Measurements from ENCODE around the gene LGR6. TPM values are rescaled to one million over a fixed set of nuclear protein-coding genes. Genes with fewer than 3 reads are reported as not detected.
A peak's percentile ranks its signal among the peaks of the same experiment; 100 is the strongest.

Gene LGR6
- total RNA-seq, 4 donors from 2014 or later: 0.53 to 3.3 (median 2.3) TPM

DNA sequence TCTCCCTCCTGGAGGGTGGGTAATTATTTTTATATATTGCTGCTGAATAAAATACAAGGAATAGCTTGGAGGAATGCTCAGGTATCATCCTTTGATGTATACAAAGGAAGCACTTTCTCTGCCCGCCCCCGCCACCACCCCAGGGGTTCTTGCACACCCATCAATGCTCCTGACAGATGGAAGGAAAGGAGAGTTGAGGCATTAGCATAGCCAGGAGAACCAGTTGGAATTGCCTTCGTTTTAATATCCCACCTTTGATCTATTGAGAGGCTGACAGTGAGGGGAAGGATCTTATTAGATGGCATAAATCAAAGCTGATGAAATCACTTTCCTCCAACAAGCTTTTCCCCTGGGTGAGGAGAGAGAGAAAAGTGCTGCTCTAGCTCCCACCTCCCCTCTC lies 71.1 kb downstream of the LGR6 start:
- DNase-seq: peak in 1 of 3 donors; percentile 4
- no peaks in the 10 kb centered on the region for H3K27me3 ChIP-seq
- H3K4me3 ChIP-seq: no peak overlapping the region
- no peak for TF ChIP-seq POLR2A (IDR thresholded peaks at IDR 0.05)
- TF ChIP-seq, protein P1, sequence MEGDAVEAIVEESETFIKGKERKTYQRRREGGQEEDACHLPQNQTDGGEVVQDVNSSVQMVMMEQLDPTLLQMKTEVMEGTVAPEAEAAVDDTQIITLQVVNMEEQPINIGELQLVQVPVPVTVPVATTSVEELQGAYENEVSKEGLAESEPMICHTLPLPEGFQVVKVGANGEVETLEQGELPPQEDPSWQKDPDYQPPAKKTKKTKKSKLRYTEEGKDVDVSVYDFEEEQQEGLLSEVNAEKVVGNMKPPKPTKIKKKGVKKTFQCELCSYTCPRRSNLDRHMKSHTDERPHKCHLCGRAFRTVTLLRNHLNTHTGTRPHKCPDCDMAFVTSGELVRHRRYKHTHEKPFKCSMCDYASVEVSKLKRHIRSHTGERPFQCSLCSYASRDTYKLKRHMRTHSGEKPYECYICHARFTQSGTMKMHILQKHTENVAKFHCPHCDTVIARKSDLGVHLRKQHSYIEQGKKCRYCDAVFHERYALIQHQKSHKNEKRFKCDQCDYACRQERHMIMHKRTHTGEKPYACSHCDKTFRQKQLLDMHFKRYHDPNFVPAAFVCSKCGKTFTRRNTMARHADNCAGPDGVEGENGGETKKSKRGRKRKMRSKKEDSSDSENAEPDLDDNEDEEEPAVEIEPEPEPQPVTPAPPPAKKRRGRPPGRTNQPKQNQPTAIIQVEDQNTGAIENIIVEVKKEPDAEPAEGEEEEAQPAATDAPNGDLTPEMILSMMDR (IDR thresholded peaks at IDR 0.05): no peak
- H3K27ac ChIP-seq: no peak overlapping the region
- no peaks in the 10 kb centered on the region for H3K9me3 ChIP-seq
- no peaks in the 10 kb centered on the region for H3K36me3 ChIP-seq
- no peaks in the 10 kb centered on the region for H3K4me1 ChIP-seq

DNA sequence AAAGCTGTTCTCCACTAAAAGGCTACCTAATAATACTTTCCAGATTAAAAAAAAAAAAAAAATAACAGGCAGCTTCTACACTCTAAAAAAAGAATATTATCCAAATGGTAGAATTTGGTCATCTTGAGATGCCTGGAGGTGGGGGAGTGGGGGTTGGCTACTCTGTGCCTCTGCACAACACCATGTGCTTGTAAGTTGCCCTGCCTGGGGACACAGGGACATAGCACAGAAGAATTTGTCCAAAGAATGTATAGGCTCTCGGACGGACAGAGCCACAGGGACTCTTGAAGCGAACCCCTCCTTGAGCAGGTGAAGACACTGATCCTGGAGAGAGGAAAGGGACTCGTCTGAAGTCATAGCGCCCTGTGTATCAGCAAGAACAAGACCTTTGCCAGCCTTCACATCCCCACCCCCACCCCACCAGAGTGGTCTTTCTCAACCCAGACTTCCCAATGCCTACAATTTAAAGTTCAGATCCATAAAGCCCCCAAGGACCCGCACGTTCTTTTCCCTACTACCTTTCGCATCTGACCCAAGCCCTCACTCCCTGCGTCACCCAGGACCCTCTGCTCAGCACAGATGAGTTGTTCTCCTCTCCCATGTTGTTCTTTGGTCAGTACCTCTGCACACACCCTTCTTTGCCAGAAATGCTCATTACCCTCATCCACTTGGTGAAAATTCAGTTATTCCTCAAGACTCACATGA lies 72.6 kb downstream of the LGR6 start:
- TF ChIP-seq, protein P1 (IDR thresholded peaks at IDR 0.05): no peak
- no peak for TF ChIP-seq POLR2A (IDR thresholded peaks at IDR 0.05)
- Histone ChIP-seq H3K4me1 (no peaks in the 10 kb centered on the region), H3K4me3 (no peak overlapping the region), H3K27me3 (no peaks in the 10 kb centered on the region), H3K27ac (no peak overlapping the region), H3K9me3 (no peaks in the 10 kb centered on the region), H3K36me3 (no peaks in the 10 kb centered on the region)
- DNase-seq: peak in 1 of 3 donors; percentile 25

DNA sequence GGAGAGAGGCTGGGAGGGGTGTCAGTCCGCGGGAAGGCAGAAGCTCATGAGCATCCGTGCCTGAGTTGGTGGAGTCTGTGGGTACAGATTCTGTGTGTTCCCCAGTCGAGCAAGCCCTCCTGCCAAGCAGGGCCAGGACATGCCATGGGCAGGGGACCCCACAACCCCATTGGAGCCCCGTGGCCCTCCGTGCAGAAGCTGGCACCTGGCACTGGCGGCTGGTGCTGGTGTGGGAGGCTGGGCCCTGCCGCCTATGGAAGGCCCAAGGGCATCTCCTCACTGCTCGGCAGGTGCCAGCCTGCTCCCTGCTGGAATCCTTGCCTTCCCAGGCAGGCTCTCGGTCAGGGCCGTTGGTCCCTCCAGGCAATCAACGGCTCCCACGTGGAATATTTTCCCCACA lies 74.4 kb downstream of the LGR6 start:
- TF ChIP-seq, protein P1 (IDR thresholded peaks at IDR 0.05): no peak
- TF ChIP-seq POLR2A (IDR thresholded peaks at IDR 0.05): no peak
- Histone ChIP-seq H3K27me3 (no peaks in the 10 kb centered on the region), H3K4me3 (no peak overlapping the region), H3K27ac (no peak overlapping the region), H3K9me3 (no peaks in the 10 kb centered on the region), H3K4me1 (no peaks in the 10 kb centered on the region), H3K36me3 (no peaks in the 10 kb centered on the region)
- DNase-seq: peak in 1 of 3 donors; percentile 36

DNA sequence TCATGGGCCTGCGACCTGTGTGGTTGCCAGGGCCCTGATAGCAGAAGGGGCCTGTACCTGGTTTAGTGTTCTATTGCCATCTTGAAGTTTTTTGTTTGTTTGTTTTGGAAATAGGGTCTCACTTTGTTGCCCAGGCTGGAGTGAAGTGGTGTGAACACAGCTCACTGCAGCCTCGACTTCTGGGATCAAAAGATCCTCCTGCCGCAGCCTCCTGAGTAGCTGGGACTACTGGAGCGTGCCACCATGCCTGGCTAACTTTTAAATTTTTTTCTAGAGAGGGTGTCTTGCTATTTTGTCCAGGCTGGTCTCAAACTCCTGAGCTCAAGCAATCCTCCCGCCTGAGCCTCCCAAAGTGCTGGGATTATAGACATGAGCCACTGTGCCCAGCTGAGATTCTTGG lies 75.2 kb downstream of the LGR6 start:
- DNase-seq: peak in 1 of 3 donors; percentile 19
- Histone ChIP-seq H3K4me1 (no peaks in the 10 kb centered on the region), H3K36me3 (no peaks in the 10 kb centered on the region), H3K4me3 (no peak overlapping the region), H3K27ac (no peak overlapping the region), H3K27me3 (no peaks in the 10 kb centered on the region), H3K9me3 (no peaks in the 10 kb centered on the region)
- TF ChIP-seq, protein P1 (IDR thresholded peaks at IDR 0.05): no peak
- TF ChIP-seq POLR2A (IDR thresholded peaks at IDR 0.05): no peak

DNA sequence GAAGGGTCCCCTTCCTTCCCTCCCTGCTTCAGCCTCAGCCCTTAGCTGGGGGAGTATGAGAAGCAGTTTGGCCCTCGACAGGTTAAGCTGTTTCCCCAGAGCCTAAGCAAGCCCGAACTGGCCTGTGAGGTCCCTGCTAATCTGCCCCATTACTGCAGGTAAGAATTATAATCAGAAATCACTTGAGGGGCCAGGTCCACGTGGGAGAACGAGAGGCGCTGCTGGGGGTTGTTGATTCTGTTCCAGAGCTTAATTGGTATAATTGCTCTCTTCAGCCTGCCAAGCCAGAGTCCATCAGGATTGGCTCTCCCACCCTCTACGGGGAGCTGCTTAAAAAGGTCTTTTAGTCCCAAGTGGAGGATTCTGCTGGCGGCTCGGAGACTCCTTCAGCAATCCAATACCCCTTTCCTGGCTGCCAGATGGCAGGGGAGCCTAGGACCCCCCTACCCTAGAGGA lies 77.3 kb downstream of the LGR6 start:
- Histone ChIP-seq H3K4me3 (no peak overlapping the region), H3K27ac (no peak overlapping the region), H3K36me3 (no peaks in the 10 kb centered on the region), H3K27me3 (no peaks in the 10 kb centered on the region), H3K4me1 (no peaks in the 10 kb centered on the region), H3K9me3 (no peaks in the 10 kb centered on the region)
- TF ChIP-seq, protein P1 (IDR thresholded peaks at IDR 0.05): no peak
- TF ChIP-seq POLR2A (IDR thresholded peaks at IDR 0.05): no peak
- peak in 1 of 3 donors; percentile 35 for DNase-seq

Data from Peyer's patch (tissue), 4 donors.